GM21367 (cell line): Measurements from ENCODE around the gene TRDMT1.
A peak's percentile ranks its signal among the peaks of the same experiment; 100 is the strongest.

ENCODE experiments used
- ATAC-seq: cut with Tn5 transposase; IDR thresholded peaks from one replicate; pipeline ENCODE4 v1.9.1; 2021; ENCODE audit not compliant: unreplicated experiment

The TRDMT1 gene

DNA sequence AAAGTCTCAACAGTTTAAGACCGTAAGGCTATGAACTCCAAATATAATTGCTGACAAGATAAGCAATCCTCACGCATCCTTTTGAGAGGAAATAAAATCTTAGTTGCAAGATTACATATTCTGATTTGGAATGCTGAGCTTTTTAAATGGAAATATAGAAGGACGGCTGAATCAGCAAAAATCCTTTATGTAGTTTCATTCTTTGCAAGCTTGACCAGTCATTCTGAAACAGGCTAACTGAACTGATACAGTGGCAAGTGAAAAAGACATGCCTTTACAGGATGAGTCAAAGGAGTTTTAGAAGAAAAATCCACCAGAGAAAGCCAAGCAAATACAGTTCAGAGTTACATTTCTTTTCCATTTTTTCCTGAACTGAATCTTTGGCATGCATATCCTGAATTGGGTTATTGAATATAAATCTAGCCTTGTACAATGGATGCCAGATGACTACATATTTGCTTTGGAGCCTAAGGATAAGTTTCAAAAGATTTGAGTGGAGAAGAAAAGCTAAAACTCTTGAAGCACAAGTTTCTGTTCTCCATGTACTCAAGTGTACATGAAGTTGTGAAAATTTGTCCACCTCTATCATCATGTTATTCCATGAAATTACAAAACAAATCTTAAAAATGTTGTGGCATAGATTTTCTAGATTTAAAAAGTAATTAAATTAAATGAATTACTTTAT is 30.9 kb upstream of the TRDMT1 start:
- ATAC-seq, result no peak

DNA sequence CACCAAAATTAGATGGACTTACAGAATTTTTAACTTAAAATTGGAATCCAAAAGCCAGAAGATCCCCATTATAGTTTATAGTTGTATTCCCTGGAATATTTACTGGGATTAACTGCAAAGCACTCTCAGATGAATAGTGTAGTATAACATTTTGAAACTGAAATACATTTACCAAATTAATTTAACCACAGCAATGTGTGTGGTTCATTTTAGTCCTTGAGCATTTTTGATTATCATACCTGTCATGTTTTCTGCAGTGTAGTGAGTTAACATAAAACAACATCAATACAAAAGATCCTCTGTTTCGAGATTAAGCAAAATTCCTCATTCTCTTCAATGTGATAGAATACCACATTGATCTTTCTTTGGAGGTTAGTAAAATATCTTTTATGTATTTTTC is 30.3 kb upstream of the TRDMT1 start:
- ATAC-seq, result no peak

- peak; percentile 56 for ATAC-seq
Observed at GRCh38 chr10:17229967-17230682, 28.7 kb upstream of the TRDMT1 start.

DNA sequence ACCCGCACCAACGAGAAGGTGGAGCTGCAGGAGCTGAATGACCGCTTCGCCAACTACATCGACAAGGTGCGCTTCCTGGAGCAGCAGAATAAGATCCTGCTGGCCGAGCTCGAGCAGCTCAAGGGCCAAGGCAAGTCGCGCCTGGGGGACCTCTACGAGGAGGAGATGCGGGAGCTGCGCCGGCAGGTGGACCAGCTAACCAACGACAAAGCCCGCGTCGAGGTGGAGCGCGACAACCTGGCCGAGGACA is 28.2 kb upstream of the TRDMT1 start:
- no peak for ATAC-seq

DNA sequence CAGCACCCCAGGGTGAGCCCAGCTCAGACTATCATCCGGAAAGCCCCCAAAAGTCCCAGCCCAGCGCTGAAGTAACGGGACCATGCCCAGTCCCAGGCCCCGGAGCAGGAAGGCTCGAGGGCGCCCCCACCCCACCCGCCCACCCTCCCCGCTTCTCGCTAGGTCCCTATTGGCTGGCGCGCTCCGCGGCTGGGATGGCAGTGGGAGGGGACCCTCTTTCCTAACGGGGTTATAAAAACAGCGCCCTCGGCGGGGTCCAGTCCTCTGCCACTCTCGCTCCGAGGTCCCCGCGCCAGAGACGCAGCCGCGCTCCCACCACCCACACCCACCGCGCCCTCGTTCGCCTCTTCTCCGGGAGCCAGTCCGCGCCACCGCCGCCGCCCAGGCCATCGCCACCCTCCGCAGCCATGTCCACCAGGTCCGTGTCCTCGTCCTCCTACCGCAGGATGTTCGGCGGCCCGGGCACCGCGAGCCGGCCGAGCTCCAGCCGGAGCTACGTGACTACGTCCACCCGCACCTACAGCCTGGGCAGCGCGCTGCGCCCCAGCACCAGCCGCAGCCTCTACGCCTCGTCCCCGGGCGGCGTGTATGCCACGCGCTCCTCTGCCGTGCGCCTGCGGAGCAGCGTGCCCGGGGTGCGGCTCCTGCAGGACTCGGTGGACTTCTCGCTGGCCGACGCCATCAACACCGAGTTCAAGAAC is 27.7 kb upstream of the TRDMT1 start:
- ATAC-seq, result no peak

DNA sequence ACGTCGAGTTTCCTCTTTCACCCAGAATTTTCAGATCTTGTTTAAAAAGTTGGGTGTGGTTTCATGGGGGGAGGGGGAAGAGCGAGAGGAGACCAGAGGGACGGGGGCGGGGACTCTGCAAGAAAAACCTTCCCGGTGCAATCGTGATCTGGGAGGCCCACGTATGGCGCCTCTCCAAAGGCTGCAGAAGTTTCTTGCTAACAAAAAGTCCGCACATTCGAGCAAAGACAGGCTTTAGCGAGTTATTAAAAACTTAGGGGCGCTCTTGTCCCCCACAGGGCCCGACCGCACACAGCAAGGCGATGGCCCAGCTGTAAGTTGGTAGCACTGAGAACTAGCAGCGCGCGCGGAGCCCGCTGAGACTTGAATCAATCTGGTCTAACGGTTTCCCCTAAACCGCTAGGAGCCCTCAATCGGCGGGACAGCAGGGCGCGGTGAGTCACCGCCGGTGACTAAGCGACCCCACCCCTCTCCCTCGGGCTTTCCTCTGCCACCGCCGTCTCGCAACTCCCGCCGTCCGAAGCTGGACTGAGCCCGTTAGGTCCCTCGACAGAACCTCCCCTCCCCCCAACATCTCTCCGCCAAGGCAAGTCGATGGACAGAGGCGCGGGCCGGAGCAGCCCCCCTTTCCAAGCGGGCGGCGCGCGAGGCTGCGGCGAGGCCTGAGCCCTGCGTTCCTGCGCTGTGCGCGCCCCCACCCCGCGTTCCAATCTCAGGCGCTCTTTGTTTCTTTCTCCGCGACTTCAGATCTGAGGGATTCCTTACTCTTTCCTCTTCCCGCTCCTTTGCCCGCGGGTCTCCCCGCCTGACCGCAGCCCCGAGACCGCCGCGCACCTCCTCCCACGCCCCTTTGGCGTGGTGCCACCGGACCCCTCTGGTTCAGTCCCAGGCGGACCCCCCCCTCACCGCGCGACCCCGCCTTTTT is 26.9 kb upstream of the TRDMT1 start, which contains the start of gene VIM:
Gene VIM (plus strand): TSS at position 151 of the 925 bp plus-strand sequence. CDS start 1,182 bp downstream, outside the sequence.
- ATAC-seq, result peak; percentile 24

- peak; percentile 21 for ATAC-seq
Observed at GRCh38 chr10:17227367-17228090, 26.1 kb upstream of the TRDMT1 start.

GRCh38 chr10:17226891-17227303 is 25.4 kb upstream of the TRDMT1 start:
- no peak for ATAC-seq

DNA sequence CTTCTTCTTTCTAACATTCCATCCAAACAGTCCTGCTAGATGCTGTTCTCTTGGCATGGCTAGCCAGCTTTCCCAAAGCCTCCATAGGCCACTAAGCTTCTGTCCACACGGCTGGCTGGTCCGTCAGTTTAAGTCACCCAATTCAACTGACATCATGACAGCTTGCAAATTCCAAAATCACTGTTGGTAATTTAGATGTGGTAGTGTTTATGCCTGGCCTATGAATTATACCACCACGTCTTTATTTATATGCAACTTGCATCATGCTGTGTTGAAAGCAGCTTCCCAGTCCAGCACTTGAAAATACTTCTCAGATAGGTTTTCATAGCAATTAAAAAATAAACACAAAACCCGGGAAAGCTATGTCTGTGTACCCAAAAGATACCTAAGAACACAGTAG is 24.3 kb upstream of the TRDMT1 start:
- ATAC-seq, result no peak

DNA sequence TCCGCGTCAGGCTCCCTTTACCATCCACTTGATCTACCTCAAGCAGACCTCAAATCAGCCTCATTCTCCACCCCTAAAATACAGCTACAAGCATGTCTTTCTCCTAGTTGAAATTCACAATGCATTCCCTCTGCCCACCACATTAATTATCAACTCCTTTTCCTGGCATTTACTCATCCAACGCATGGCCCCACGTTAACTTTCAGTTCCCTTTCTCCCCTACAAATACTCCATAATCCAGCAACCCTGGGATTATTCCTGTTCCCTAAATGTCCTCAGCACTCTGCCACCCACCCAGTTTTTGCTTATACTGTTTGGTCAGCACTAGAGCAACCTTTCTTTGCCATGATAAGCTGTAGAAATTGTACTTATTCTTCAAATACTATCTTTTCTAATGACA is 20.9 kb upstream of the TRDMT1 start:
- no peak for ATAC-seq

GRCh38 chr10:17220652-17221100 is 19.2 kb upstream of the TRDMT1 start:
- no peak for ATAC-seq

DNA sequence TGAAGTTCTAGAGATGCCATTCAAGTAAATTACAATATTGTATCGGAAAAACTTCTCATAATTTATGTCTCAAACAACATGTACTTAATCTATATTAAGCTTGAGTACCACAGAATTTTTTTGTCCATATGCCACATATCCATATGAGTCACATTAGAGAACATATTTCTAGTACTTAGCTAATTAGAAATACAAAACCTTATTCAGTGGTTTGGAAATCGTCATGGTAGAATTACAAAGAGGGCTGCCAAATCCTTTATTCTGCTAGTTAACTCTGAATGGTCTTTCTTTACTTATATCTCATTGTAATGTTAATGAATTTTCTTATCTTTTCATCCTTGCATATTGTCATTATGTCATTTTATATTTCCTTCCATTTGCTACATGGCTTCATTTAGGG is 17.6 kb upstream of the TRDMT1 start:
- ATAC-seq, result no peak

- ATAC-seq, result no peak
Observed at GRCh38 chr10:17217631-17218232, 16.3 kb upstream of the TRDMT1 start.

DNA sequence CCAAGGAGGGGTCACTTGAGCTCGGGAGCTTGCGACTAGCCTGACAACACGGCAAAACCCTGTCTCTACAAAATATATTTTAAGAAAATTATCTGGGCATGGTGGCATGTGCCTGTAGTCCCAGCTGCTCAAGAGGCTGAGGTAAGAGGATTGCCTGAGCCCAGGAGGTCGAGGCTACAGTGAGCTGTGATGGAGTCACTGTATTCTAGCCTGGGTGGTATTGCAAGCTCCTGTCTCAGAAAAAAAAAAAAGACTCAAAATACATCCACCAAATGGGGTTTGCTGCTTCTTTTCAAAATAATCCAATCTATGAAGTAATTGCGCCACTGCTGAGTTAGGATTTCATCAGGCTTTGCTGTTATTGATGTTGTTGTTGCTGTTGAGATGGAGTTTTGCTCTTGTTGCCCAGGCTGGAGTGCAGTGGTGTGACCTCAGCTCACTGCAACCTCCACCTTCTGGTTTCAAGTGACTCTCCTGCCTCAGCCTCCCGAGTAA is 15.5 kb upstream of the TRDMT1 start:
- ATAC-seq, result no peak

- ATAC-seq, result peak; percentile 100
Observed at GRCh38 chr10:17216217-17216900, 14.9 kb upstream of the TRDMT1 start.

GRCh38 chr10:17215782-17216122 is 14.3 kb upstream of the TRDMT1 start:
- no peak for ATAC-seq

- ATAC-seq, result no peak
Observed at GRCh38 chr10:17214971-17215781, 13.7 kb upstream of the TRDMT1 start.

DNA sequence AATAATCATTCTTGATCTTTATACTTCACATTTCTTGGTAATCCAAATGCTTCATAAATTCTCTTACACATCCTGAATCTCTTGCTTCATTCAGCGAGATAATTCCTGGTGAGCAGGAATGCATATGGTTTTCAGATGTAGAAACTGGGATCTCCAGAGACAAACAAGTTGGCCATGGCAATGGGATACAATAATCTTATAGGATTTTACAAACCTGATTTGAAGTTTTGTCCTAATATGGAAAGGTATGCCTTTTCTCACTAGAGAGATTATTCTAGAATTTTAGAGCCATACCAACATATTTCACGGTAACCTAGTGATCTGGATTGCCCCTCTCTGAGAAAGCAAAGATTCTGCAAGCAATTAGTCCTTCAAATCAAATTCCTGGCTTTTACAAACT is 13.1 kb upstream of the TRDMT1 start:
- ATAC-seq, result no peak
